AG09309 (cell line): ENCODE data around the gene GLRX2.
A peak's percentile ranks its signal among the peaks of the same experiment; 100 is the strongest.

Source experiments
- DNase-seq: peaks from one replicate; pipeline ENCODE4 v3.0.0-alpha.2; 2010; ENCODE audit warnings: low read depth
- H3K4me3 ChIP-seq: 2 replicates; pipeline ENCODE4 v1.5.1; 2011; ENCODE audit warnings: mild to moderate bottlenecking, low read depth, low read length, moderate library complexity; ENCODE audit not compliant: control insufficient read depth
- TF ChIP-seq, protein P1 (sequence below): IDR thresholded peaks from 2 replicates; pipeline ENCODE4 v1.5.1; 2011; ENCODE audit warnings: mild to moderate bottlenecking, low read depth, low read length, inconsistent platforms; ENCODE audit not compliant: insufficient read depth, control insufficient read depth; ENCODE audit errors: missing control alignments

The GLRX2 gene

DNA sequence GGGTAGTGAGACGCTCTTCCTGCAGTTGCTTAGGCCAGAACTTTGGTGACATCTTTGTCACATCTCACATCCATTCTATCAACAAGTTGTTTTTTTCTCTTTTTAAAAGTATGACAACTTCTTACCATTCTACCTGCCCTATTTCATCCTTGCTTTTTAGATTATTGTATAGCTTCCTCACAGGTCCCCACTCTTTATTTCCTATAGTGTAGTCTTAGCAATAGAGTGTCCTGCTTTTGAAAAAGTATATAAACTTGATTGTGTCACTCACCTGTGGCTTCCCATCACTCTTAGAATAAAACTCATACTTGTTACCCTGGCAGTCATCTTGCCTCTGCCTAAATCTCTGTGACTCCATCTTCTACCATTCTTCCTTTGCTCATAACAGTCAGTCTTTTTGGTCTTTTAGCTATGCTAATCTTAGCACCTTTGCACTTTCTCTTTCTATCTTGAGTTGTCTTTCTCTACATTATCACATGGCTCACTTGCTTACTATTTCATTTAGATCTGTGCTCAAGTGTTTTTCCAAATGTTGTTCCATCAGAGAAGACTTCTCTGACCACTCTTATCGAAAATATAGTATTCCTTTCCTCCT, 26.1 kb upstream of the GLRX2 start:
- H3K4me3 ChIP-seq, result no peak overlapping the region
- DNase-seq, result no peak
- TF ChIP-seq, protein P1, sequence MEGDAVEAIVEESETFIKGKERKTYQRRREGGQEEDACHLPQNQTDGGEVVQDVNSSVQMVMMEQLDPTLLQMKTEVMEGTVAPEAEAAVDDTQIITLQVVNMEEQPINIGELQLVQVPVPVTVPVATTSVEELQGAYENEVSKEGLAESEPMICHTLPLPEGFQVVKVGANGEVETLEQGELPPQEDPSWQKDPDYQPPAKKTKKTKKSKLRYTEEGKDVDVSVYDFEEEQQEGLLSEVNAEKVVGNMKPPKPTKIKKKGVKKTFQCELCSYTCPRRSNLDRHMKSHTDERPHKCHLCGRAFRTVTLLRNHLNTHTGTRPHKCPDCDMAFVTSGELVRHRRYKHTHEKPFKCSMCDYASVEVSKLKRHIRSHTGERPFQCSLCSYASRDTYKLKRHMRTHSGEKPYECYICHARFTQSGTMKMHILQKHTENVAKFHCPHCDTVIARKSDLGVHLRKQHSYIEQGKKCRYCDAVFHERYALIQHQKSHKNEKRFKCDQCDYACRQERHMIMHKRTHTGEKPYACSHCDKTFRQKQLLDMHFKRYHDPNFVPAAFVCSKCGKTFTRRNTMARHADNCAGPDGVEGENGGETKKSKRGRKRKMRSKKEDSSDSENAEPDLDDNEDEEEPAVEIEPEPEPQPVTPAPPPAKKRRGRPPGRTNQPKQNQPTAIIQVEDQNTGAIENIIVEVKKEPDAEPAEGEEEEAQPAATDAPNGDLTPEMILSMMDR, result no peak

DNA sequence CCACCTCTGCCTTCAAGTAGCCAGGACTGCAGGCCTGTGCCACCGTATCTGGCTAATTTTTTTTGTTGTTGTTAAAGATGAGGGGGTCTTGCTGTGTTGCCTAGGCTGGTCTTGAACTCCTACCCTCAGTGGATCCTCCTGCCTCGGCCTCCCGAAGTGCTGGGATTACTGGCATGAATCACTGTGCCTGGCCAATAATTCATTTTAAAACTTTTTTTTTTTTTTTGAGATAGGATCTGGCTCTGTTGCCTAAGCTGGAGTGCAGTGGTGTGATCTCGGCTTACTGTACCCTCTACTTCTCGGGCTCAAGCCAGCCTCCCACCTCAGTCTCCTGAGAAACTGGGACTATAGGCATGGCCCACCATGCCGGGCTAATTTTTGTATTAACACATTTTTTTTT, 20.2 kb upstream of the GLRX2 start:
- TF ChIP-seq, protein P1, result no peak
- H3K4me3 ChIP-seq, result no peak overlapping the region
- DNase-seq, result no peak

DNA sequence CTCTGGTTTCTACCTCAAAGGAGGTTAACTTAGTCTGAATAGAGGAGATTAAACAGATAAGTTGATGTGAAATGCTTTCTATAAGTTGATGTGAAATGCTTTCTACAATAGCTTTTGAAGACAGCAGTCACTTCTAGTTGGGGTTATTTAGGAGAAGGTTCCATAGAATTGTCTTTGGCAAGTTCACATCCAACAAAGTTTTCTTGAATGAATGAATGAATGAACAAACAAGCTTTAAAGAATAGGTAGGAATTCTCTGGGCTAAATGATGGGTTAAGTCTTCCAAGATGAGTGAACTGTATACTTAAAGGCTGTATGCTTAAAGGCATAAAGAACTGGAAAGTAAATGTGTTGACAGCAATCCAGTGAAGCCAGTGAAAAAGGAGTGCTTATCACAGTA, 18.5 kb upstream of the GLRX2 start:
- DNase-seq, result no peak
- peak overlapping the region; percentile 90; the same call in 1 of the 2 replicates for H3K4me3 ChIP-seq
- TF ChIP-seq, protein P1, result no peak

DNA sequence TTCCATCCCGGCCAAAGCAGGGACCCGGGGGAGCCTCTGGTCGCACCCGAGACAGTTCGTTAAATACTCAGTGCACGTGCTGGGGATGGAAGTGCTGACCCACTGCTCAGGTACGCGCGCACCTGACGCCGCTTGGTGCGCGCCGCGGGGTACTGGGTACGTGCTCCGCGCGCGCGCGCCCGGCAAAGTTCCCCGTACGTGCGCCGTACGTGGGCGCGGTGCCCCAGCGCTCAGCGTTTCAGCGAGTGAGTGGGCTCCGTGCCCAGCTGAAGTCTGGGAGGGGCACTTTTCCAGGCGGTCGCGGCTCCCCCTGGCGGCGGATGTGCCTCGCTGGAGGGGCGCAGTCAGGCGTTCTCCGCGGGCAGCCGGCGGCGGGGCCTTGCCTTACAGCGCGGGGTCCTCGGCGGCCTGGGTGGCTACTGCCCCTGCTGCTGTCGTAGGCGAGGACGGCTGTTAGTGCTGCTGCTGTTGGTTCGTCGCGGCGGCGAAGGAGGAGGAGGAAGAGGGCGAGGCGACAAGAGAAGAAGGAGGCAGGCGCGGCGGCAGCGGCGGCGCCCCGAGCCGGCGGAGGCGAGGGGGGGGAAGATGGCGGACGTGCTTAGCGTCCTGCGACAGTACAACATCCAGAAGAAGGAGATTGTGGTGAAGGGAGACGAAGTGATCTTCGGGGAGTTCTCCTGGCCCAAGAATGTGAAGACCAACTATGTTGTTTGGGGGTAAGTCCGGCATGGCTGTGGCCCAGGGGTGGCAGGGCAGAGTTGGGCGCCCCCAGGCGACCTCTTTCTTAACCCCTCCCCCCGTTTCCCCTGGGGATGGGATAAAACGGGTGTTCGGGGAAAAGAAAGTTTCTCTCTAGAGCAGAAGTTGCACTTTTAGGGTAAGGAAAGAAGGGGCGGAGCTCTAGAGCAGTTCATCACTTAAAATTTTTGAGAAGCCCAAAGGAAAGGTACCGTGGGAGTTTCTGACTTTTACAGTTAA, 16.7 kb upstream of the GLRX2 start, which contains the start of gene CDC73:
TSS of gene CDC73 (plus strand) at position 416 of the 978 bp plus-strand sequence. CDS start at position 586, 170 bp downstream.
- peak; percentile 84 for DNase-seq
- peak within 1 kb of the TSS; percentile 90 for H3K4me3 ChIP-seq
- TF ChIP-seq, protein P1, result peak; percentile 79

DNA sequence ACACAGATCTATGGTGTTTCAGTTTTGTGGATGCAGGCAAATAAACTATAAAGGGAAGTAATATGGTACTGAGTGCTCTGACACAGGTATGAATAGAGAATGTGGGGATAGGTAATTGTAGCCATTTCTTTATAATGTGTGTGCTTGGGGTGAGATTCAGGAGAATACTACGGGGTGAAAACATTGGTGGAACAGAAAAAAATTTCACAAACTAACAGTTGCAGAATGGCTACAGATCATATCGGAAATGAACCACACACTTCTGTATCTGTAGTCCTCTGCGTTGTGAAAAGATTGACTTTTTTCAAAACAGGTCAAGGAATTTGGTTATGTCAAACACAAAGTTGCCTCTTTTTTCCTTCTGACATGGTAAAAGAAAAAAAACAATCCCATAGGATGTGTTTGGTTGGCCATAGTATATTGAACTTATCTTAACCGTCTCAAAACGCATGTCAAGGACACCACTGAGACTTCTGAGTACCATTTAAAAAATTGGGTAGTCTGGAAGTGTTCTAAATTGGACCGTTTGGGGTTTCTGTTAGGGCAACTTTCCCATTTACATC, 15.5 kb upstream of the GLRX2 start:
- DNase-seq, result no peak
- TF ChIP-seq, protein P1, result no peak
- no peak overlapping the region for H3K4me3 ChIP-seq
